Measurements from ENCODE around the gene CISTR. TPM values are rescaled to one million over a fixed set of nuclear protein-coding genes. Genes with fewer than 3 reads are reported as not detected.

Gene CISTR
- not detected in 2 replicates for total RNA-seq
- polyA plus RNA-seq, result not detected in 2 replicates
- not detected in 2 replicates for polyA plus RNA-seq (2012)
- not detected in 2 replicates for polyA minus RNA-seq (ENCODE audit: low replicate concordance)

DNA sequence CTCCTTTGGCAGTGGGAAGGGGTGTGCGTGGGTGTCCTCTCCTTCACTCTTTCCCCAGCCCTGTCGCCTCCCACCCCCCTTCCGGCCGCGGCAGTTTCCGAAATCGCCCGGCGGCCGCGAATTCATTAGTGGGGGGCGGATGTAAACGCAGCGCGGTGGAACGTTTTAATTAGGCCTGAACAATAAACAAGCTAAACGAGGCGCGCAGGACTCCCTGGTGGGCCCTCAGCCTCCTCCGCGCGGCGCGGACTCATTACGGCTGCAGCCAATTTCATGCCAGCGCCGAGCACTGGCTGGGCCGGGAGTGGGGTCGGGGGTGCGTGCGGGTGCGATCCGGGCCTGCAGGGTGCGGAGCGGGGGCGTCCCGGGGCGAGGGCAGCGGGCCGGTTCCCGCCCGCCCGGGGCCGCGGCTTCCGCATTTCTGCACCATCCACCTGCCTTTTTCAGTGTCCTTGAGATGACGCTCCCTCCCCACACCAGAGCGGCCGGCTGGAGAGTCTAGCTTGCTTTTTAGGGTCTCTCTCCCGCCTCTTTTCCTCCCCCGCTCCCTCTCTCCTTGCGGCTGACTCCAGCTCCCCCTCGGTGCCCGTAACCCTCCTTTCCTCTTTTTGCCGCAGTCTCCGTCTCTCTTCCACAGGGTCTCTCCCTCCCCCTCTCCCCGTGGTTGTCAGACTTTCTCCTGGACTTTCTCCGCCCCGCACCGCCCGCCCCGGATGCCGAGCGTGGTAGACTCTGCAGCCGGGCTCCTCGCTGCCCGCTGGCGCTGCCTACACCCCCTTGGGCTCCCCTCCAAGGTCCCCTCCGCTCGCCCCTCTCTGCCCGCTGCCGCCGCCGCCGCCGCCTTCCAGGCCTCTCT is at the start of gene CISTR:
Gene CISTR (minus strand): TSS at position 644 of the 856 bp plus-strand sequence.
- peak within 1 kb of the TSS; percentile 7 to 50 (median 30) for H3K4me3 ChIP-seq (replicated peaks in 1 of 4; ENCODE audit: control extremely low read depth in 1 of 4, insufficient read depth in 1 of 4, low read depth in 3 of 4, low read length in 4 of 4)
- no peak within 1 kb of the TSS for H3K27ac ChIP-seq (ENCODE audit: insufficient read depth, low read length)
- H3K4me2 ChIP-seq (ENCODE audit: extremely low read depth, insufficient read depth, low read length), result peak within 1 kb of the TSS; percentile 76
- H3K36me3 ChIP-seq (ENCODE audit: control insufficient read depth, insufficient read depth, low read length), result no peaks in the 10 kb centered on the region
- peaks cover 5% of the 10 kb centered on the region for H3K4me1 ChIP-seq (ENCODE audit: control insufficient read depth, extremely low read depth, insufficient read depth, low read length)
- H4K20me1 ChIP-seq (ENCODE audit: control insufficient read depth, extremely low read depth, insufficient read depth, low read length), result no peaks in the 10 kb centered on the region
- DNase-seq (ENCODE audit: low read depth in 2 of 2), result no peak
- H3K79me2 ChIP-seq (ENCODE audit: control insufficient read depth, insufficient read depth, low read length), result no peaks in the 10 kb centered on the region
- H3K9ac ChIP-seq (ENCODE audit: insufficient read depth, low read length), result no peak within 1 kb of the TSS
- TF ChIP-seq EZH2 (IDR thresholded peaks at IDR 0.05; ENCODE audit: low read length, missing control alignments), result peak; percentile 92
- TF ChIP-seq, protein P1, sequence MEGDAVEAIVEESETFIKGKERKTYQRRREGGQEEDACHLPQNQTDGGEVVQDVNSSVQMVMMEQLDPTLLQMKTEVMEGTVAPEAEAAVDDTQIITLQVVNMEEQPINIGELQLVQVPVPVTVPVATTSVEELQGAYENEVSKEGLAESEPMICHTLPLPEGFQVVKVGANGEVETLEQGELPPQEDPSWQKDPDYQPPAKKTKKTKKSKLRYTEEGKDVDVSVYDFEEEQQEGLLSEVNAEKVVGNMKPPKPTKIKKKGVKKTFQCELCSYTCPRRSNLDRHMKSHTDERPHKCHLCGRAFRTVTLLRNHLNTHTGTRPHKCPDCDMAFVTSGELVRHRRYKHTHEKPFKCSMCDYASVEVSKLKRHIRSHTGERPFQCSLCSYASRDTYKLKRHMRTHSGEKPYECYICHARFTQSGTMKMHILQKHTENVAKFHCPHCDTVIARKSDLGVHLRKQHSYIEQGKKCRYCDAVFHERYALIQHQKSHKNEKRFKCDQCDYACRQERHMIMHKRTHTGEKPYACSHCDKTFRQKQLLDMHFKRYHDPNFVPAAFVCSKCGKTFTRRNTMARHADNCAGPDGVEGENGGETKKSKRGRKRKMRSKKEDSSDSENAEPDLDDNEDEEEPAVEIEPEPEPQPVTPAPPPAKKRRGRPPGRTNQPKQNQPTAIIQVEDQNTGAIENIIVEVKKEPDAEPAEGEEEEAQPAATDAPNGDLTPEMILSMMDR (conservative IDR thresholded peaks at IDR 0.05 in 1 of 2, IDR thresholded peaks at IDR 0.05 in 1 of 2; ENCODE audit: low read depth in 1 of 2, low read length in 2 of 2), result no peak
- H2AFZ ChIP-seq (ENCODE audit: low read length), result peak within 1 kb of the TSS; percentile 35
- H3K27me3 ChIP-seq (ENCODE audit: control insufficient read depth, insufficient read depth, low read length), result peaks cover 82% of the 10 kb centered on the region
- H3K9me3 ChIP-seq (ENCODE audit: control insufficient read depth, insufficient read depth, low read depth, low read length), result no peaks in the 10 kb centered on the region

DNA sequence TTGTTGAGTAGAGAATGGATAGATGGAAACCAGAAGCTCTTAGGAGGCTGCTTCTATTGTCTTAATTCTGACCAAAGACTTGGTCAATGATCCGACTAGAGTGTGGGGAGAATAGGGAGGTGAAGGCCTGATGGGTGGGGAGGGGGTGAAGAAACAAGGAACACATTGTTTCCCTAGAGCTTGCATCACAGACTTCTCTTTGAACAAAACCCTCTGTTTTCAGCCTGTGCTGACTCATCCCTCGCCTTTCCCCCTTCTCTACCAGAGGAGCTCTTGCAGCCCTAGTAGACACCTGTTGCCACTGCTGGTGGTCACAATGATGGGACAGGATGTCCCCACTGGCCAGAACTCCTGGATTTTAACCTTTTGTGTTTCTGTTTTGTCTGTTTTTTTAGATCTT is 46.8 kb upstream of the CISTR start:
- no peak for DNase-seq (ENCODE audit: low read depth in 2 of 2)
- H3K4me2 ChIP-seq (ENCODE audit: extremely low read depth, insufficient read depth, low read length), result no peak overlapping the region
- H2AFZ ChIP-seq (ENCODE audit: low read length), result no peak overlapping the region
- TF ChIP-seq, protein P1 (conservative IDR thresholded peaks at IDR 0.05 in 1 of 2, IDR thresholded peaks at IDR 0.05 in 1 of 2; ENCODE audit: low read depth in 1 of 2, low read length in 2 of 2), result no peak
- TF ChIP-seq EZH2 (IDR thresholded peaks at IDR 0.05; ENCODE audit: low read length, missing control alignments), result no peak
- H3K4me1 ChIP-seq (ENCODE audit: control insufficient read depth, extremely low read depth, insufficient read depth, low read length), result no peaks in the 10 kb centered on the region
- H3K36me3 ChIP-seq (ENCODE audit: control insufficient read depth, insufficient read depth, low read length), result no peaks in the 10 kb centered on the region
- H3K27me3 ChIP-seq (ENCODE audit: control insufficient read depth, insufficient read depth, low read length), result peaks cover 33% of the 10 kb centered on the region
- H3K9ac ChIP-seq (ENCODE audit: insufficient read depth, low read length), result no peak overlapping the region
- no peak overlapping the region for H3K4me3 ChIP-seq (replicated peaks in 1 of 4; ENCODE audit: control extremely low read depth in 1 of 4, insufficient read depth in 1 of 4, low read depth in 3 of 4, low read length in 4 of 4)
- H4K20me1 ChIP-seq (ENCODE audit: control insufficient read depth, extremely low read depth, insufficient read depth, low read length), result no peaks in the 10 kb centered on the region
- H3K79me2 ChIP-seq (ENCODE audit: control insufficient read depth, insufficient read depth, low read length), result no peaks in the 10 kb centered on the region
- no peak overlapping the region for H3K27ac ChIP-seq (ENCODE audit: insufficient read depth, low read length)
- H3K9me3 ChIP-seq (ENCODE audit: control insufficient read depth, insufficient read depth, low read depth, low read length), result no peaks in the 10 kb centered on the region

- no peak overlapping the region for H3K9ac ChIP-seq (ENCODE audit: insufficient read depth, low read length)
- no peak overlapping the region for H3K27ac ChIP-seq (ENCODE audit: insufficient read depth, low read length)
- H3K4me2 ChIP-seq (ENCODE audit: extremely low read depth, insufficient read depth, low read length), result no peak overlapping the region
- peak; percentile 14 for TF ChIP-seq EZH2 (IDR thresholded peaks at IDR 0.05; ENCODE audit: low read length, missing control alignments)
- TF ChIP-seq, protein P1 (conservative IDR thresholded peaks at IDR 0.05 in 1 of 2, IDR thresholded peaks at IDR 0.05 in 1 of 2; ENCODE audit: low read depth in 1 of 2, low read length in 2 of 2), result no peak
- DNase-seq (ENCODE audit: low read depth in 2 of 2), result no peak
- H3K27me3 ChIP-seq (ENCODE audit: control insufficient read depth, insufficient read depth, low read length), result peaks cover 34% of the 10 kb centered on the region
- no peaks in the 10 kb centered on the region for H3K4me1 ChIP-seq (ENCODE audit: control insufficient read depth, extremely low read depth, insufficient read depth, low read length)
- no peaks in the 10 kb centered on the region for H3K36me3 ChIP-seq (ENCODE audit: control insufficient read depth, insufficient read depth, low read length)
- no peaks in the 10 kb centered on the region for H3K9me3 ChIP-seq (ENCODE audit: control insufficient read depth, insufficient read depth, low read depth, low read length)
- H2AFZ ChIP-seq (ENCODE audit: low read length), result no peak overlapping the region
- H3K79me2 ChIP-seq (ENCODE audit: control insufficient read depth, insufficient read depth, low read length), result no peaks in the 10 kb centered on the region
- no peaks in the 10 kb centered on the region for H4K20me1 ChIP-seq (ENCODE audit: control insufficient read depth, extremely low read depth, insufficient read depth, low read length)
- no peak overlapping the region for H3K4me3 ChIP-seq (replicated peaks in 1 of 4; ENCODE audit: control extremely low read depth in 1 of 4, insufficient read depth in 1 of 4, low read depth in 3 of 4, low read length in 4 of 4)
Observed at GRCh38 chr12:53795927-53796326, 44.1 kb upstream of the CISTR start.

Data from fibroblast of lung (primary cell).